Measurements from ENCODE around the gene EXOC3. TPM values are rescaled to one million over a fixed set of nuclear protein-coding genes. Genes with fewer than 3 reads are reported as not detected.
"Not testable (repeated sequence)": the region's sequence is repeated elsewhere in the genome, so short reads cannot be mapped to it uniquely, and the experiment has no call there.

Gene EXOC3
- total RNA-seq, 2 donors from 2014 or later: 71.3 to 86.3 TPM

DNA sequence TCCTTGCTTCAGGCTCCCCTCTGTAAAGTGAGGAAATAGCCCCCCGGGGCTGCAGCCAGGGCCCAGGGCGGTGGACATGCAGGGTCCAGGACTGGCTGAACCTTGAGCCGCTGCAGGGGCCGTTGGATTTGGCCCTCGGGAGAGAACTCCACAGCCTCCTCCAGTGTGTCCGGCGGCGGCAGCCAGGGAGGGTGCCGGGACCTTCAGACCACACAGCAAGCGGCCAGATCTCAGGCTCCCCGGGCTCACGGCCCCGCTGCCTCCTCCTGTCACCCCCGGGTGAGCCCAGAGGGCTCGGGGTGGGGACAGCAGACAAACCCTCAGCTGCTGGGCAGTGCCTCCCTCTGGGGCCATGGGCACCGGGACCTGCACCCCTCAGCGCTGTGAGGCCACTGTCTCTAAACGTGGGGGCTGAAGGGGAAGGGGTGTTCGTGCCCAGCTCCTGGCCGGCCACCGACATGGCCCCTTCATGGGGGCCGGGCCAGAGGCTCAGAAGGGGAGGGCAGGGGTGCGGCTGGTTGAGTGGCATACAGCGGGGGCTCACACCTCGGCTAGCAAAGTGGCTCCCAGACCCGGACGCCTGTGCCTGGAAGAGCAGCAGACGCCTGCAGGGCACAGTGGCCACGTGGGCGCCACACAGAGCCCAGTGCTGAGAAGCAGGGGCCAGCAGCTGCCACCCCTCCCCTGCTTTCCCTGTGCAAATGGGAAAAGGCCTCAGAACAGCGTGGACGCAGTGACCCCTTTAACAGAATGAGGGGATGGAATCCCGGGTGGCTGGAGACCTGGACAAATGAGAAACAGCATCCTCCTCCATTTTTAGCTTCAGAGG, 61.6 kb downstream of the EXOC3 start:
- H3K4me3 Mint-ChIP-seq: no peak overlapping the region
- H3K9me3 ChIP-seq (ENCODE audit: control insufficient read depth, low read length, poor library complexity, severe bottlenecking): no peaks in the 10 kb centered on the region
- H3K27me3 Mint-ChIP-seq: peaks cover 36% of the 10 kb centered on the region
- H3K36me3 Mint-ChIP-seq (ENCODE audit: low read depth): no peaks in the 10 kb centered on the region
- H3K4me1 Mint-ChIP-seq: no peaks in the 10 kb centered on the region
- H3K27ac Mint-ChIP-seq: no peak overlapping the region
- ATAC-seq (no peak), DNase-seq (no peak)

DNA sequence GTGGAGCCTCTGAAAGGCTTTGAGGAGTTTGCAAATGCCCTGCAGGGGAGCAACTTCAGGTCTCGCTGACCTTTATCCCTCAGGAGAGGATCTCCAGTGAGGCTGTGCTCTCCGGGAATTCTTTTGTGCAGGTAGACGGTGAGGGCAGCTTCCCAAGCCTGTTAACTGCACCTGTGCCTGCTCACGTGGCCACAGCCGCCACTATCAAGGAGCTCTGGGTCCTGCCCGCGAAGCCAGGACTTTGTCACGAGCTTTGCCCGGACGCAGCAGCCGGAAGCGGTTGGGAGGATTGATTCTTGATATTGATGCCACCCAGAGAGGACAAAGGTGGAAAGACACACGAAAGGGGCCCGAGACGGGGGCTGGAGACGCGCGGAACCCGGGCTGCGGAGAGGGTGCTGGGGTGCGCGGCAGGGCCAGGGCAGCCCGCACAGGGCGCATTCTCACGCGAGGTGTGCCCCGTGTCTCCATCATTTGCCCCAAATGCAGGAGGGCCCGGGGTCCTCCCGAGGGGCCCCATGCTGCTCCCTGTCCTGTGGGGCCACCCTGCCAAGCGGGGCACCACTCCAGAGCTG, 63.1 kb downstream of the EXOC3 start:
- Mint-ChIP-seq H3K36me3 (ENCODE audit: low read depth) (no peaks in the 10 kb centered on the region), H3K4me1 (no peaks in the 10 kb centered on the region), H3K27me3 (peaks cover 24% of the 10 kb centered on the region), H3K27ac (no peak overlapping the region), H3K4me3 (no peak overlapping the region)
- ATAC-seq (no peak), DNase-seq (no peak)
- H3K9me3 ChIP-seq (ENCODE audit: control insufficient read depth, low read length, poor library complexity, severe bottlenecking): no peaks in the 10 kb centered on the region

DNA sequence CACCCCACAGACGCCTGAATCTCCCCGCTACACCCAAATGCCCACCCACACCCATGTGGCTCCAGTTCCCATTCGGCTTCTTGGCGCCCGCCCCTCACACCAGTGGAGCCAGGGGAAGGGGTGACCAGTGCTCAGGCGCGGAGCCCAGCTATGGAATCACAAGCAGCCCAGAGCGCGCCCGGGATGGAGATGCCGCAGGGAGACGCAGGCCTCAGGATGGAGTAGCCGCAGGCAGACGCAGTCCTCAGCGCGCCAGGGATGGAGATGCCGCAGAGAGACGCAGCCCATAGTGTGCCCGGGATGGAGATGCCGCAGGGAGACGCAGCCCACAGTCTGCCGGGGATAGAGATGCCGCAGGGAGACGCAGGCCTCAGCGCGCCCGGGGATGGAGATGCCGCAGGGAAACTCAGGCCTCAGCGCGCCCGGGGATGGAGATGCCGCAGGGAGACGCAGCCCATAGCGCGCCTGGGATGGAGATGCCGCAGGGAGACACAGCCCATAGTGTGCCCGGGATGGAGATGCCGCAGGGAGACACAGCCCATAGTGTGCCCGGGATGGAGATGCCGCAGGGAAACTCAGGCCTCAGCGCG, 65.1 kb downstream of the EXOC3 start:
- not testable (repeated sequence) for H3K36me3 Mint-ChIP-seq (ENCODE audit: low read depth); H3K27ac Mint-ChIP-seq; DNase-seq; H3K4me3 Mint-ChIP-seq; H3K9me3 ChIP-seq (ENCODE audit: control insufficient read depth, low read length, poor library complexity, severe bottlenecking); H3K4me1 Mint-ChIP-seq; ATAC-seq
- peaks cover 16% of the 10 kb centered on the region for H3K27me3 Mint-ChIP-seq

- no peaks in the 10 kb centered on the region for H3K9me3 ChIP-seq (ENCODE audit: control insufficient read depth, low read length, poor library complexity, severe bottlenecking)
- DNase-seq (no peak), ATAC-seq (no peak)
- Mint-ChIP-seq H3K36me3 (ENCODE audit: low read depth) (no peaks in the 10 kb centered on the region), H3K27ac (no peak overlapping the region), H3K4me3 (no peak overlapping the region), H3K4me1 (peaks cover 3% of the 10 kb centered on the region), H3K27me3 (peaks cover 5% of the 10 kb centered on the region)
These were observed 66.7 kb downstream of the EXOC3 start for GRCh38 chr5:509611-510185.

GRCh38 chr5:510521-510920, 67.5 kb downstream of the EXOC3 start:
- DNase-seq (no peak), ATAC-seq (no peak)
- Mint-ChIP-seq H3K27me3 (peaks cover 5% of the 10 kb centered on the region), H3K27ac (no peak overlapping the region), H3K4me3 (no peak overlapping the region), H3K36me3 (ENCODE audit: low read depth) (no peaks in the 10 kb centered on the region), H3K4me1 (peaks cover 3% of the 10 kb centered on the region)
- H3K9me3 ChIP-seq (ENCODE audit: control insufficient read depth, low read length, poor library complexity, severe bottlenecking): no peaks in the 10 kb centered on the region

DNA sequence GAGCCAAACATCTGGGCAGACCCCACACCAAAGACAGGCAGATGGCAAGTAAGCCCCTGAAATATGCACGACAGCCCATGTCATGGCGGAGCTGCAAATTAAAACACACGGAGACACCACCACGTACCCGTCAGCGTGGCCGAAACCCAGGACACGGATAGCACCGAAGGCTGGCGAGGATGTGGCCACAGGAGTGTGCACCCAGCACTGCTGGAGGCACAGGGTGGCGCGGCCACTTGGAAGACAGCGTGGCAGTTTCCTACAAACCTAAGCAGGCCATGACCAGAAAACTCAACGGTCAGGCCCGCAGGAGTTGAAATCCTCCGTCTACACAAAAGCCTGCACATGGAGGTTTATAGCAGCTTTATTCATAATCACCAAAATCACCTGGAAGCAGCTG, 68.5 kb downstream of the EXOC3 start:
- Mint-ChIP-seq H3K4me3 (no peak overlapping the region), H3K27ac (no peak overlapping the region), H3K27me3 (peaks cover 10% of the 10 kb centered on the region), H3K4me1 (peaks cover 3% of the 10 kb centered on the region), H3K36me3 (ENCODE audit: low read depth) (no peaks in the 10 kb centered on the region)
- ATAC-seq (no peak), DNase-seq (no peak)
- H3K9me3 ChIP-seq (ENCODE audit: control insufficient read depth, low read length, poor library complexity, severe bottlenecking): no peaks in the 10 kb centered on the region

DNA sequence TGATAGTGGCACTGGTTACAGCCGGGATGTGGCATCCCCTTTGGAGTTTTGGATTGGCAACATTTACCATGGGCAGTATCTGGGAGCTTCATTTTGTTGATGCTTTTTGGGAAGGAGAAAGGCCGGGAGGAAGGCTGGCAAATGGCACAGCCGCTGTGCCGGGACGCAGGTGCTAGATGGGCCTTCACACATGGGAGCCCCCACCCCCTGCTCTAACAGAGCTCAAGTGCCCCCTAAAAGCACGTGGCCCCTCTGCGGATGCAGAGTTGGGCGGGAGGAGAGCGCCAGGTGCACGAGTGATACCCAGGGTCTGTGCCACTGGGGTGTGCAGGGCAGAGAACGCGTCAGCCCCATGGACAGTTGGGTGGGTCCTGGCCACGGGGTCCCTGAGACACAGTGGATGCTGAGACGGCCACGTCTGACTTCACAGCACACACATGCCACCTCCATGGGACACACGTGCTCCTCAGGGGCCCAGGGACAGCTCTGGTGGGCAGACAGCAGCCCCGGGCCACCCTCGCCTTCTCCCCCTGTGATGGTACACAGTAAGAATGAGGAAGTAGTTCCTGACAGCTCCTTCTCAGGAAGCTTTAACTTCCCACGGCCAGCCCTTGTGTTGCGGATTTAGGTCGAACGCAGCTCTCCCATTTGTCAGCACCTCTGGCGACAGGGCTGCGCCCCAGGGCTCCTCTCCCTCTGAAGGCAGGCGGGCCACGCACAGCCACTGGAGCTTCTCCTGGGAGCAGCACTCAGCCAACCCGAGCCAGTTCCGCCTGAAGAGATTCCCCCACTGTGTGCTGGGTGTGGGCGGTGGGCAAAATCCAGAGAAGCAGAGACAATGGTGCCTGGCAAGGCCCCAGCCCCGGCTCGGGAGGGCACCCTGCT, 70.5 kb downstream of the EXOC3 start:
- H3K36me3 Mint-ChIP-seq (ENCODE audit: low read depth): peaks cover 3% of the 10 kb centered on the region
- H3K4me3 Mint-ChIP-seq: no peak overlapping the region
- no peak for ATAC-seq
- H3K27me3 Mint-ChIP-seq: peaks cover 11% of the 10 kb centered on the region
- H3K4me1 Mint-ChIP-seq: peaks cover 3% of the 10 kb centered on the region
- no peaks in the 10 kb centered on the region for H3K9me3 ChIP-seq (ENCODE audit: control insufficient read depth, low read length, poor library complexity, severe bottlenecking)
- no peak for DNase-seq
- H3K27ac Mint-ChIP-seq: no peak overlapping the region

- Mint-ChIP-seq H3K4me3 (no peak overlapping the region), H3K27me3 (peaks cover 11% of the 10 kb centered on the region), H3K27ac (no peak overlapping the region), H3K4me1 (peaks cover 3% of the 10 kb centered on the region), H3K36me3 (ENCODE audit: low read depth) (peaks cover 3% of the 10 kb centered on the region)
- ATAC-seq (no peak), DNase-seq (no peak)
- H3K9me3 ChIP-seq (ENCODE audit: control insufficient read depth, low read length, poor library complexity, severe bottlenecking): no peaks in the 10 kb centered on the region
These were observed 71.1 kb downstream of the EXOC3 start for GRCh38 chr5:514101-514485.

- ATAC-seq: no peak
- Mint-ChIP-seq H3K4me3 (no peak overlapping the region), H3K4me1 (peaks cover 3% of the 10 kb centered on the region), H3K27ac (no peak overlapping the region), H3K27me3 (peaks cover 11% of the 10 kb centered on the region), H3K36me3 (ENCODE audit: low read depth) (peaks cover 3% of the 10 kb centered on the region)
- H3K9me3 ChIP-seq (ENCODE audit: control insufficient read depth, low read length, poor library complexity, severe bottlenecking): no peaks in the 10 kb centered on the region
- no peak for DNase-seq
These were observed 71.7 kb downstream of the EXOC3 start for GRCh38 chr5:514673-515072.

GRCh38 chr5:515273-515836, 72.4 kb downstream of the EXOC3 start:
- Mint-ChIP-seq H3K27ac (no peak overlapping the region), H3K4me1 (peaks cover 3% of the 10 kb centered on the region), H3K36me3 (ENCODE audit: low read depth) (peaks cover 3% of the 10 kb centered on the region), H3K27me3 (peaks cover 14% of the 10 kb centered on the region), H3K4me3 (no peak overlapping the region)
- ATAC-seq: no peak
- no peaks in the 10 kb centered on the region for H3K9me3 ChIP-seq (ENCODE audit: control insufficient read depth, low read length, poor library complexity, severe bottlenecking)
- DNase-seq: no peak

- Mint-ChIP-seq H3K27ac (no peak overlapping the region), H3K27me3 (peaks cover 20% of the 10 kb centered on the region), H3K4me3 (no peak overlapping the region), H3K4me1 (peaks cover 3% of the 10 kb centered on the region), H3K36me3 (ENCODE audit: low read depth) (peaks cover 3% of the 10 kb centered on the region)
- no peaks in the 10 kb centered on the region for H3K9me3 ChIP-seq (ENCODE audit: control insufficient read depth, low read length, poor library complexity, severe bottlenecking)
- DNase-seq: no peak
- ATAC-seq: no peak
These were observed 73.5 kb downstream of the EXOC3 start for GRCh38 chr5:516338-516925.

All from T-helper 17 cell (primary cell).